Stomach (tissue), 9 donors: ENCODE measurements around the gene HNRNPDL. TPM values are rescaled to one million over a fixed set of nuclear protein-coding genes. Genes with fewer than 3 reads are reported as not detected.

Experiments used
- DNase-seq, 2 donors: peaks; one replicate each; pipeline versions ENCODE4 v3.0.0 to v3.0.0-alpha.2; 2013 to 2019
- H3K27ac ChIP-seq, 5 donors: fragments of 200-600 bp in 4 of 5; sonication (generic) in 4 of 5; one replicate each; pipeline ENCODE4 v1.5.1; 2013 to 2019; ENCODE audit warnings: mild to moderate bottlenecking in 1 of 5, moderate library complexity in 1 of 5
- H3K27me3 ChIP-seq, 3 donors: fragments of 200-600 bp; sonication (generic); one replicate each; pipeline ENCODE4 v1.5.1; 2017 to 2019; ENCODE audit warnings: mixed run types in 1 of 3
- H3K36me3 ChIP-seq, 4 donors: fragments of 200-600 bp; sonication (generic); 1 replicate in 3 of 4; 2 replicates in 1 of 4; pipeline ENCODE4 v1.5.1; 2016 to 2019
- H3K4me1 ChIP-seq, 4 donors: fragments of 200-600 bp; sonication (generic); one replicate each; pipeline ENCODE4 v1.5.1; 2016 to 2019
- H3K4me3 ChIP-seq, 4 donors: fragments of 200-600 bp; sonication (generic) in 3 of 4; one replicate each; pipeline ENCODE4 v1.5.1; 2016 to 2019; ENCODE audit warnings: mild to moderate bottlenecking in 1 of 4
- H3K9me3 ChIP-seq, 4 donors: fragments of 200-600 bp; sonication (generic); one replicate each; pipeline ENCODE4 v1.5.1; 2016 to 2019
- EP300 ChIP-seq: sonication (generic); formaldehyde crosslinking; IDR thresholded peaks from one replicate; pipeline ENCODE4 v1.6.1; 2017; ENCODE audit warnings: antibody characterized with exemption
- POLR2A ChIP-seq, 4 donors: fragments of 450-650 bp; IDR thresholded peaks; one replicate each; pipeline ENCODE4 v1.6.1; 2016; ENCODE audit warnings: antibody characterized with exemption in 4 of 4, control low read depth in 2 of 4, mild to moderate bottlenecking in 1 of 4, moderate library complexity in 1 of 4
- POLR2AphosphoS5 ChIP-seq, 3 donors: sonication (generic); formaldehyde crosslinking; IDR thresholded peaks; one replicate each; pipeline ENCODE4 v1.6.1; 2016; ENCODE audit warnings: antibody characterized with exemption in 3 of 3
- WGBS, 5 donors: extraction: QIAGEN DNeasy Blood & Tissue Kit in 3 of 5; methylation state at CpG; one replicate each; pipeline versions ENCODE4 v1.1.5 to v1.1.7; 2013 to 2018; 5-methylcytosine and 5-hydroxymethylcytosine counted together
- intact Hi-C: fragments of 100-400 bp; cut with DNase I; formaldehyde crosslinking; loops from one replicate; pipeline ENCODE4 v1.15.1; 2023; ENCODE audit warnings: low total_unique reads
- polyA plus RNA-seq, 3 donors: library from polyadenylated mRNA; stranded (reverse); fragments of 200-250 nt; gene quantifications; one replicate each; pipeline ENCODE4 v1.2.3, GENCODE V29; 2013
- total RNA-seq, 5 donors: library from RNA; depleted of rRNA; stranded (reverse); fragments of >200 nt; gene quantifications; one replicate each; pipeline versions ENCODE4 v1.1.0 to v1.2.3, GENCODE V29; 2014 to 2016
- TF ChIP-seq, protein P1 (sequence below), 7 experiments: fragments of 450-650 bp in 4 of 7; fragments of 200-600 bp in 3 of 7; sonication (generic) in 3 of 7; IDR thresholded peaks; one replicate each; pipeline ENCODE4 v1.5.1; 2016 to 2019; ENCODE audit warnings: antibody characterized with exemption in 7 of 7, control low read depth in 2 of 7, mild to moderate bottlenecking in 1 of 7
- donor health status: healthy with polysubstance abuse.
- donor health status: Bipolar disorder and iron deficiency.
- donor health status: healthy.

The HNRNPDL gene
- total and polyA plus RNA-seq, 8 donors: 71.8 to 456 (median 138) TPM

- WGBS, 5 donors: 95 to 99% (median 97%) methylated on average over 4 of the region's 4 CpGs
- no peaks in the 10 kb centered on the region for H3K27me3 ChIP-seq
- H3K9me3 ChIP-seq: no peaks in the 10 kb centered on the region
- no peak overlapping the region for H3K4me3 ChIP-seq
- peaks cover 0 to 4% (median 0%) of the 10 kb centered on the region in 4 donors for H3K36me3 ChIP-seq
- H3K4me1 ChIP-seq: peaks cover 0 to 36% (median 16%) of the 10 kb centered on the region in 4 donors
- H3K27ac ChIP-seq: no peak overlapping the region
- intact Hi-C loops: no loop called here
- no peak for TF ChIP-seq POLR2AphosphoS5 (IDR thresholded peaks at IDR 0.05)
- no peak for TF ChIP-seq POLR2A (IDR thresholded peaks at IDR 0.05)
- no peak for TF ChIP-seq EP300
- TF ChIP-seq, protein P1, sequence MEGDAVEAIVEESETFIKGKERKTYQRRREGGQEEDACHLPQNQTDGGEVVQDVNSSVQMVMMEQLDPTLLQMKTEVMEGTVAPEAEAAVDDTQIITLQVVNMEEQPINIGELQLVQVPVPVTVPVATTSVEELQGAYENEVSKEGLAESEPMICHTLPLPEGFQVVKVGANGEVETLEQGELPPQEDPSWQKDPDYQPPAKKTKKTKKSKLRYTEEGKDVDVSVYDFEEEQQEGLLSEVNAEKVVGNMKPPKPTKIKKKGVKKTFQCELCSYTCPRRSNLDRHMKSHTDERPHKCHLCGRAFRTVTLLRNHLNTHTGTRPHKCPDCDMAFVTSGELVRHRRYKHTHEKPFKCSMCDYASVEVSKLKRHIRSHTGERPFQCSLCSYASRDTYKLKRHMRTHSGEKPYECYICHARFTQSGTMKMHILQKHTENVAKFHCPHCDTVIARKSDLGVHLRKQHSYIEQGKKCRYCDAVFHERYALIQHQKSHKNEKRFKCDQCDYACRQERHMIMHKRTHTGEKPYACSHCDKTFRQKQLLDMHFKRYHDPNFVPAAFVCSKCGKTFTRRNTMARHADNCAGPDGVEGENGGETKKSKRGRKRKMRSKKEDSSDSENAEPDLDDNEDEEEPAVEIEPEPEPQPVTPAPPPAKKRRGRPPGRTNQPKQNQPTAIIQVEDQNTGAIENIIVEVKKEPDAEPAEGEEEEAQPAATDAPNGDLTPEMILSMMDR (IDR thresholded peaks at IDR 0.05): no peak
- no peak for DNase-seq
Measured at GRCh38 chr4:82436780-82437179, 6.5 kb upstream of the HNRNPDL start.

GRCh38 chr4:82436130-82436529, 5.9 kb upstream of the HNRNPDL start:
- whole genome bisulfite sequencing, 5 donors: 85 to 97% (median 94%) methylated on average over 5 of the region's 5 CpGs
- DNase-seq: no peak
- Histone ChIP-seq H3K27me3 (no peaks in the 10 kb centered on the region), H3K27ac (no peak overlapping the region), H3K9me3 (no peaks in the 10 kb centered on the region), H3K36me3 (peaks cover 0 to 4% (median 0%) of the 10 kb centered on the region in 4 donors), H3K4me3 (no peak overlapping the region), H3K4me1 (peaks cover 5 to 43% (median 23%) of the 10 kb centered on the region in 4 donors)
- intact Hi-C loops: no loop called here
- TF ChIP-seq, protein P1 (IDR thresholded peaks at IDR 0.05): no peak
- TF ChIP-seq POLR2AphosphoS5 (IDR thresholded peaks at IDR 0.05): no peak
- TF ChIP-seq EP300: no peak
- TF ChIP-seq POLR2A (IDR thresholded peaks at IDR 0.05): no peak

- Histone ChIP-seq H3K36me3 (peaks cover 0 to 4% (median 0%) of the 10 kb centered on the region in 4 donors), H3K9me3 (no peaks in the 10 kb centered on the region), H3K27me3 (no peaks in the 10 kb centered on the region), H3K4me1 (peaks cover 6 to 37% (median 26%) of the 10 kb centered on the region in 4 donors), H3K4me3 (no peak overlapping the region), H3K27ac (no peak overlapping the region)
- TF ChIP-seq POLR2A (IDR thresholded peaks at IDR 0.05) (no peak), EP300 (no peak), POLR2AphosphoS5 (IDR thresholded peaks at IDR 0.05) (no peak)
- TF ChIP-seq, protein P1 (IDR thresholded peaks at IDR 0.05): no peak
- intact Hi-C loops: no loop called here
- no peak for DNase-seq
- 89 to 92% (median 92%) methylated on average over 7 of the region's 7 CpGs for WGBS, 5 donors
Measured at GRCh38 chr4:82434949-82435348, 4.7 kb upstream of the HNRNPDL start.

DNA sequence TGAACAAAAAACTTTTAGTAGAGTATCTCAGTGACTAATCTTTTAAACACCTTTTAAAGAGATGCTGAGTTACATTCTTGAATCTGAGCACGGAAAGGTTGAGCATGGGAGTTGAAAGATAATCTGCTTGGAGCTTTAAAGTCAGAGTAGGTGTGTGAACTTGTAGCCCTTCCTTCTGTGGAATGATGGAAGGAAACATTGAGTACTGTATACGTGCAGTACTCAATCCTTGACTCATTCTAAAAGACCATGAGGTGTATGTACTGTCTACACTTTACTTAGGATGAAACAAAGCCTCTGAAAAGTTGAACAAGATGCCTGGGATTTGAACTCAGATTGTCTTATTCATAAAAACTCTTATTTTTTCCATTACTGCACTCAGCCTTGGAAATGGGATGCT, 3.5 kb upstream of the HNRNPDL start:
- Histone ChIP-seq H3K27me3 (no peaks in the 10 kb centered on the region), H3K9me3 (no peaks in the 10 kb centered on the region), H3K4me3 (no peak overlapping the region), H3K36me3 (peaks cover 0 to 4% (median 0%) of the 10 kb centered on the region in 4 donors), H3K4me1 (peaks cover 6 to 35% (median 26%) of the 10 kb centered on the region in 4 donors), H3K27ac (no peak overlapping the region)
- no peak for TF ChIP-seq POLR2A (IDR thresholded peaks at IDR 0.05)
- intact Hi-C loops: no loop called here
- no peak for DNase-seq
- 60 to 76% (median 66%) methylated on average over 2 of the region's 2 CpGs for WGBS, 5 donors

DNA sequence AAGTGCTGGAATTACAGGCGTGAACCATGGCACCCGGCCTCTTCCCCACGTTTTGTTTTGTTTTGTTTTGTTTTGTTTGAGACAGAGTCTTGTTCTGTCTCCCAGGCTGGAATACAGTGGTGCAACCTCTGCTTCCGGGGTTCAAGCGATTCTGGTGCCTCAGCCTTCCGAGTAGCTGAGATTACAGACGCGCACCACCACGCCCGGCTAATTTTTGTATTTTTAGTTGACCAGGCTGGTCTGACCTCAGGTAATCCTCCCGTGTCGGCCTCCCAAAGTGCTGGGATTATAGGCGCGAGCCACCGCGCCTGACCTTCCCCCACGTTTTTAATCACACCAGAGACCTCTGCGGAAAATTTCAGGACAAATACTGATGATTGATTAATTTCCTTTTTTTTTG, 2.3 kb upstream of the HNRNPDL start:
- H3K27me3 ChIP-seq: no peaks in the 10 kb centered on the region
- intact Hi-C loops: no loop called here
- no peaks in the 10 kb centered on the region for H3K9me3 ChIP-seq
- H3K36me3 ChIP-seq: peaks cover 0 to 4% (median 2%) of the 10 kb centered on the region in 4 donors
- peaks cover 13 to 44% (median 35%) of the 10 kb centered on the region in 4 donors for H3K4me1 ChIP-seq
- TF ChIP-seq POLR2A (IDR thresholded peaks at IDR 0.05): no peak
- TF ChIP-seq EP300: no peak
- TF ChIP-seq POLR2AphosphoS5 (IDR thresholded peaks at IDR 0.05): no peak
- TF ChIP-seq, protein P1 (IDR thresholded peaks at IDR 0.05): no peak
- DNase-seq: no peak
- no peak overlapping the region for H3K4me3 ChIP-seq
- WGBS, 5 donors: 79 to 91% (median 87%) methylated on average over 18 of the region's 18 CpGs
- no peak overlapping the region for H3K27ac ChIP-seq
